H1 (cell line): ENCODE data around the gene RIN2. TPM values are rescaled to one million over a fixed set of nuclear protein-coding genes. Genes with fewer than 3 reads are reported as not detected.

Experiments used
- BACH1 ChIP-seq: IDR thresholded peaks from 2 replicates; pipeline ENCODE4 v1.6.1; 2012; ENCODE audit warnings: low read length, improper control_type of control experiment
- CBX5 ChIP-seq: fragments of 300-800, 300-1000 bp; sonication (generic); IDR thresholded peaks from 2 replicates; pipeline ENCODE4 v1.7.1; 2016; ENCODE audit warnings: antibody characterized with exemption, low read length, low read depth
- EP300 ChIP-seq, 2 experiments: IDR thresholded peaks; 1 replicate in 1 of 2; 2 replicates in 1 of 2; pipeline ENCODE4 v1.6.1; 2011 to 2012; ENCODE audit warnings: low read depth in 2 of 2, low read length in 2 of 2, mild to moderate bottlenecking in 2 of 2, borderline replicate concordance in 1 of 2, inconsistent platforms in 1 of 2, moderate library complexity in 1 of 2
- HDAC2 ChIP-seq, 2 experiments: fragments of 300-600 bp in 1 of 2; sonication (generic) in 1 of 2; IDR thresholded peaks; 2 replicates each; pipeline ENCODE4 v1.6.1; 2011 to 2012; ENCODE audit warnings: low read depth in 2 of 2, low read length in 2 of 2, mild to moderate bottlenecking in 2 of 2, moderate library complexity in 2 of 2, borderline replicate concordance in 1 of 2, inconsistent platforms in 1 of 2
- POLR2A ChIP-seq, 2 experiments: IDR thresholded peaks; 1 replicate in 1 of 2; 2 replicates in 1 of 2; pipeline ENCODE4 v1.6.1; 2011; ENCODE audit warnings: low read depth in 2 of 2, low read length in 2 of 2, mild to moderate bottlenecking in 2 of 2; ENCODE audit errors: control extremely low read depth in 1 of 2
- TBP ChIP-seq: IDR thresholded peaks from 2 replicates; pipeline ENCODE4 v1.6.1; 2011; ENCODE audit warnings: low read depth, low read length, improper control_type of control experiment
- polyA plus RNA-seq, 7 experiments: library from polyadenylated mRNA; depleted of rRNA in 3 of 7; stranded (reverse) in 5 of 7; unstranded in 2 of 7; fragments of >200 nt in 5 of 7; fragments of 200-250 nt in 2 of 7; gene quantifications; 1 replicate in 5 of 7; 2 replicates in 1 of 7; 4 replicates in 1 of 7; pipeline versions ENCODE4 v1.2.1 to v1.2.3, GENCODE V29; 2011 to 2013; ENCODE audit warnings: missing spikeins in 2 of 7, mixed read lengths in 2 of 7
- total RNA-seq: library from RNA; stranded (reverse); fragmentation: NEBNext Ultra II Directional; extraction: Animal tissue kit (Norgen Biotek cat#: 25700); gene quantifications from 2 replicates; pipeline ENCODE4 v1.2.1, GENCODE V29; 2021
- TF ChIP-seq, protein P1 (sequence below): fragments of 300-600 bp; sonication (generic); IDR thresholded peaks from 2 replicates; pipeline ENCODE4 v1.7.1; 2012; ENCODE audit warnings: low read length, moderate library complexity, mild to moderate bottlenecking, inconsistent platforms; ENCODE audit not compliant: insufficient replicate concordance
- TF ChIP-seq, protein P2 (sequence below), 3 experiments: IDR thresholded peaks; 1 replicate in 2 of 3; 2 replicates in 1 of 3; pipeline versions ENCODE4 v1.5.1 to v1.6.1; 2011; ENCODE audit warnings: low read length in 3 of 3, mild to moderate bottlenecking in 3 of 3, inconsistent platforms in 2 of 3, low read depth in 1 of 3, moderate library complexity in 1 of 3; ENCODE audit not compliant: insufficient read depth in 1 of 3; ENCODE audit errors: control extremely low read depth in 1 of 3

RIN2 gene
- total and polyA plus RNA-seq, 2 of the 8 experiments (the other 6 are each of a cell fraction or from before 2014, with no cell fraction given): 0.20 to 1.3 TPM

DNA sequence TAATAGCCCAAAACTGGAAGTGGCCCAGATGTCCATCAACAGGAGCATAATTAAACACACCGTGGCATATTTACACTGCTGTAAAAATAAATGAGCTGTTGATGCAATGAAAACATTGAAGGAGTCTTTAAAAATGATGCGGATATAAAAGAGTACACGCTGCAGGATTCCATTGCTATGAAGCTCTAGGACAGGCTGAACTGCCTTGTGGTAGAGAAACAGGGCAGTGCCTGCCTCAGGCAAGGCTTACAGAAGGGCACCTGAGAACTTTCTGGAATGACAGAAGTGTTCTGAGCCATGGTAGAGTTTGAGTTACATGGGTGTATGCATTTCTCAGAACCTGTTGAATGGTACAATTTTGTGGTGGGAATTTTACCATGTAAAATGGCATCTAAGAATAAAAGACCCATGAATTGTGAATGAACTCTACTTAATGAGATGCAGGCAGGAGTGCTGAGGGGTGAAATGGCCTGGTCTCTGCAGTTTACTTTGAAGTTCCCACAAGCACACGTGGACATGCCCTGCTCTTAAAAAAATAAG, 45.3 kb upstream of the RIN2 start (continued):
- TF ChIP-seq, protein P1, sequence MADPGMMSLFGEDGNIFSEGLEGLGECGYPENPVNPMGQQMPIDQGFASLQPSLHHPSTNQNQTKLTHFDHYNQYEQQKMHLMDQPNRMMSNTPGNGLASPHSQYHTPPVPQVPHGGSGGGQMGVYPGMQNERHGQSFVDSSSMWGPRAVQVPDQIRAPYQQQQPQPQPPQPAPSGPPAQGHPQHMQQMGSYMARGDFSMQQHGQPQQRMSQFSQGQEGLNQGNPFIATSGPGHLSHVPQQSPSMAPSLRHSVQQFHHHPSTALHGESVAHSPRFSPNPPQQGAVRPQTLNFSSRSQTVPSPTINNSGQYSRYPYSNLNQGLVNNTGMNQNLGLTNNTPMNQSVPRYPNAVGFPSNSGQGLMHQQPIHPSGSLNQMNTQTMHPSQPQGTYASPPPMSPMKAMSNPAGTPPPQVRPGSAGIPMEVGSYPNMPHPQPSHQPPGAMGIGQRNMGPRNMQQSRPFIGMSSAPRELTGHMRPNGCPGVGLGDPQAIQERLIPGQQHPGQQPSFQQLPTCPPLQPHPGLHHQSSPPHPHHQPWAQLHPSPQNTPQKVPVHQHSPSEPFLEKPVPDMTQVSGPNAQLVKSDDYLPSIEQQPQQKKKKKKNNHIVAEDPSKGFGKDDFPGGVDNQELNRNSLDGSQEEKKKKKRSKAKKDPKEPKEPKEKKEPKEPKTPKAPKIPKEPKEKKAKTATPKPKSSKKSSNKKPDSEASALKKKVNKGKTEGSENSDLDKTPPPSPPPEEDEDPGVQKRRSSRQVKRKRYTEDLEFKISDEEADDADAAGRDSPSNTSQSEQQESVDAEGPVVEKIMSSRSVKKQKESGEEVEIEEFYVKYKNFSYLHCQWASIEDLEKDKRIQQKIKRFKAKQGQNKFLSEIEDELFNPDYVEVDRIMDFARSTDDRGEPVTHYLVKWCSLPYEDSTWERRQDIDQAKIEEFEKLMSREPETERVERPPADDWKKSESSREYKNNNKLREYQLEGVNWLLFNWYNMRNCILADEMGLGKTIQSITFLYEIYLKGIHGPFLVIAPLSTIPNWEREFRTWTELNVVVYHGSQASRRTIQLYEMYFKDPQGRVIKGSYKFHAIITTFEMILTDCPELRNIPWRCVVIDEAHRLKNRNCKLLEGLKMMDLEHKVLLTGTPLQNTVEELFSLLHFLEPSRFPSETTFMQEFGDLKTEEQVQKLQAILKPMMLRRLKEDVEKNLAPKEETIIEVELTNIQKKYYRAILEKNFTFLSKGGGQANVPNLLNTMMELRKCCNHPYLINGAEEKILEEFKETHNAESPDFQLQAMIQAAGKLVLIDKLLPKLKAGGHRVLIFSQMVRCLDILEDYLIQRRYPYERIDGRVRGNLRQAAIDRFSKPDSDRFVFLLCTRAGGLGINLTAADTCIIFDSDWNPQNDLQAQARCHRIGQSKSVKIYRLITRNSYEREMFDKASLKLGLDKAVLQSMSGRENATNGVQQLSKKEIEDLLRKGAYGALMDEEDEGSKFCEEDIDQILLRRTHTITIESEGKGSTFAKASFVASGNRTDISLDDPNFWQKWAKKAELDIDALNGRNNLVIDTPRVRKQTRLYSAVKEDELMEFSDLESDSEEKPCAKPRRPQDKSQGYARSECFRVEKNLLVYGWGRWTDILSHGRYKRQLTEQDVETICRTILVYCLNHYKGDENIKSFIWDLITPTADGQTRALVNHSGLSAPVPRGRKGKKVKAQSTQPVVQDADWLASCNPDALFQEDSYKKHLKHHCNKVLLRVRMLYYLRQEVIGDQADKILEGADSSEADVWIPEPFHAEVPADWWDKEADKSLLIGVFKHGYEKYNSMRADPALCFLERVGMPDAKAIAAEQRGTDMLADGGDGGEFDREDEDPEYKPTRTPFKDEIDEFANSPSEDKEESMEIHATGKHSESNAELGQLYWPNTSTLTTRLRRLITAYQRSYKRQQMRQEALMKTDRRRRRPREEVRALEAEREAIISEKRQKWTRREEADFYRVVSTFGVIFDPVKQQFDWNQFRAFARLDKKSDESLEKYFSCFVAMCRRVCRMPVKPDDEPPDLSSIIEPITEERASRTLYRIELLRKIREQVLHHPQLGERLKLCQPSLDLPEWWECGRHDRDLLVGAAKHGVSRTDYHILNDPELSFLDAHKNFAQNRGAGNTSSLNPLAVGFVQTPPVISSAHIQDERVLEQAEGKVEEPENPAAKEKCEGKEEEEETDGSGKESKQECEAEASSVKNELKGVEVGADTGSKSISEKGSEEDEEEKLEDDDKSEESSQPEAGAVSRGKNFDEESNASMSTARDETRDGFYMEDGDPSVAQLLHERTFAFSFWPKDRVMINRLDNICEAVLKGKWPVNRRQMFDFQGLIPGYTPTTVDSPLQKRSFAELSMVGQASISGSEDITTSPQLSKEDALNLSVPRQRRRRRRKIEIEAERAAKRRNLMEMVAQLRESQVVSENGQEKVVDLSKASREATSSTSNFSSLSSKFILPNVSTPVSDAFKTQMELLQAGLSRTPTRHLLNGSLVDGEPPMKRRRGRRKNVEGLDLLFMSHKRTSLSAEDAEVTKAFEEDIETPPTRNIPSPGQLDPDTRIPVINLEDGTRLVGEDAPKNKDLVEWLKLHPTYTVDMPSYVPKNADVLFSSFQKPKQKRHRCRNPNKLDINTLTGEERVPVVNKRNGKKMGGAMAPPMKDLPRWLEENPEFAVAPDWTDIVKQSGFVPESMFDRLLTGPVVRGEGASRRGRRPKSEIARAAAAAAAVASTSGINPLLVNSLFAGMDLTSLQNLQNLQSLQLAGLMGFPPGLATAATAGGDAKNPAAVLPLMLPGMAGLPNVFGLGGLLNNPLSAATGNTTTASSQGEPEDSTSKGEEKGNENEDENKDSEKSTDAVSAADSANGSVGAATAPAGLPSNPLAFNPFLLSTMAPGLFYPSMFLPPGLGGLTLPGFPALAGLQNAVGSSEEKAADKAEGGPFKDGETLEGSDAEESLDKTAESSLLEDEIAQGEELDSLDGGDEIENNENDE: no peak
- TF ChIP-seq TBP (no peak), BACH1 (no peak), EP300 (IDR thresholded peaks at IDR 0.05; ENCODE audit: borderline replicate concordance in 1 of 2, low read depth in 2 of 2, low read length in 2 of 2) (no peak), CBX5 (no peak), POLR2A (IDR thresholded peaks at IDR 0.05; ENCODE audit: control extremely low read depth in 1 of 2, low read depth in 2 of 2, low read length in 2 of 2) (no peak), HDAC2 (IDR thresholded peaks at IDR 0.05; ENCODE audit: borderline replicate concordance in 1 of 2, low read depth in 2 of 2, low read length in 2 of 2) (no peak)
- TF ChIP-seq, protein P2, sequence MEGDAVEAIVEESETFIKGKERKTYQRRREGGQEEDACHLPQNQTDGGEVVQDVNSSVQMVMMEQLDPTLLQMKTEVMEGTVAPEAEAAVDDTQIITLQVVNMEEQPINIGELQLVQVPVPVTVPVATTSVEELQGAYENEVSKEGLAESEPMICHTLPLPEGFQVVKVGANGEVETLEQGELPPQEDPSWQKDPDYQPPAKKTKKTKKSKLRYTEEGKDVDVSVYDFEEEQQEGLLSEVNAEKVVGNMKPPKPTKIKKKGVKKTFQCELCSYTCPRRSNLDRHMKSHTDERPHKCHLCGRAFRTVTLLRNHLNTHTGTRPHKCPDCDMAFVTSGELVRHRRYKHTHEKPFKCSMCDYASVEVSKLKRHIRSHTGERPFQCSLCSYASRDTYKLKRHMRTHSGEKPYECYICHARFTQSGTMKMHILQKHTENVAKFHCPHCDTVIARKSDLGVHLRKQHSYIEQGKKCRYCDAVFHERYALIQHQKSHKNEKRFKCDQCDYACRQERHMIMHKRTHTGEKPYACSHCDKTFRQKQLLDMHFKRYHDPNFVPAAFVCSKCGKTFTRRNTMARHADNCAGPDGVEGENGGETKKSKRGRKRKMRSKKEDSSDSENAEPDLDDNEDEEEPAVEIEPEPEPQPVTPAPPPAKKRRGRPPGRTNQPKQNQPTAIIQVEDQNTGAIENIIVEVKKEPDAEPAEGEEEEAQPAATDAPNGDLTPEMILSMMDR (IDR thresholded peaks at IDR 0.05; ENCODE audit: control extremely low read depth in 1 of 3, insufficient read depth in 1 of 3, low read depth in 1 of 3, low read length in 3 of 3): no peak
